CD4-positive, alpha-beta T cell treated with Interleukin-1 beta for 1 hour (primary cell): Measurements from ENCODE around the gene TECPR2.

Experiments
- DNase-seq, 2 donors: peaks; one replicate each; pipeline ENCODE4 v3.0.0-alpha.2; 2020 to 2022

TECPR2 gene

GRCh38 chr14:102434647-102435175 lies 72.0 kb downstream of the TECPR2 start:
- DNase-seq = no peak

GRCh38 chr14:102437997-102438915 lies 75.5 kb downstream of the TECPR2 start:
- DNase-seq = peak; percentile 55 to 57

- DNase-seq = no peak
Observed at GRCh38 chr14:102439556-102439955, 76.8 kb downstream of the TECPR2 start.

- no peak for DNase-seq
Observed at GRCh38 chr14:102440392-102440791, 77.7 kb downstream of the TECPR2 start.

GRCh38 chr14:102442241-102443211 lies 79.8 kb downstream of the TECPR2 start:
- DNase-seq = no peak

- no peak for DNase-seq
Observed at GRCh38 chr14:102445066-102445465, 82.3 kb downstream of the TECPR2 start.

GRCh38 chr14:102445641-102446040 lies 82.9 kb downstream of the TECPR2 start:
- DNase-seq = no peak

- no peak for DNase-seq
Observed at GRCh38 chr14:102450206-102451063, 87.7 kb downstream of the TECPR2 start.

- no peak for DNase-seq
Observed at GRCh38 chr14:102451064-102451352, 88.3 kb downstream of the TECPR2 start.

- DNase-seq = no peak
Observed at GRCh38 chr14:102452302-102452701, 89.6 kb downstream of the TECPR2 start.

- DNase-seq = no peak
Observed at GRCh38 chr14:102454711-102455110, 92.0 kb downstream of the TECPR2 start.

- DNase-seq = no peak
Observed at GRCh38 chr14:102457509-102457908, 94.8 kb downstream of the TECPR2 start.

- DNase-seq = no peak
Observed at GRCh38 chr14:102461490-102462338, 99.0 kb downstream of the TECPR2 start.

GRCh38 chr14:102462391-102462790 lies 99.7 kb downstream of the TECPR2 start:
- no peak for DNase-seq

- DNase-seq = no peak
Observed at GRCh38 chr14:102464006-102464405, 101.3 kb downstream of the TECPR2 start.

GRCh38 chr14:102464846-102465341 lies 102.2 kb downstream of the TECPR2 start:
- DNase-seq = no peak

GRCh38 chr14:102469261-102469660 lies 106.5 kb downstream of the TECPR2 start:
- no peak for DNase-seq

- no peak for DNase-seq
Observed at GRCh38 chr14:102471921-102472790, 109.4 kb downstream of the TECPR2 start.

GRCh38 chr14:102472791-102473150 lies 110.0 kb downstream of the TECPR2 start:
- DNase-seq = no peak

GRCh38 chr14:102473559-102473958 lies 110.8 kb downstream of the TECPR2 start:
- no peak for DNase-seq
